ENCODE data around the gene NAT10.

DNA sequence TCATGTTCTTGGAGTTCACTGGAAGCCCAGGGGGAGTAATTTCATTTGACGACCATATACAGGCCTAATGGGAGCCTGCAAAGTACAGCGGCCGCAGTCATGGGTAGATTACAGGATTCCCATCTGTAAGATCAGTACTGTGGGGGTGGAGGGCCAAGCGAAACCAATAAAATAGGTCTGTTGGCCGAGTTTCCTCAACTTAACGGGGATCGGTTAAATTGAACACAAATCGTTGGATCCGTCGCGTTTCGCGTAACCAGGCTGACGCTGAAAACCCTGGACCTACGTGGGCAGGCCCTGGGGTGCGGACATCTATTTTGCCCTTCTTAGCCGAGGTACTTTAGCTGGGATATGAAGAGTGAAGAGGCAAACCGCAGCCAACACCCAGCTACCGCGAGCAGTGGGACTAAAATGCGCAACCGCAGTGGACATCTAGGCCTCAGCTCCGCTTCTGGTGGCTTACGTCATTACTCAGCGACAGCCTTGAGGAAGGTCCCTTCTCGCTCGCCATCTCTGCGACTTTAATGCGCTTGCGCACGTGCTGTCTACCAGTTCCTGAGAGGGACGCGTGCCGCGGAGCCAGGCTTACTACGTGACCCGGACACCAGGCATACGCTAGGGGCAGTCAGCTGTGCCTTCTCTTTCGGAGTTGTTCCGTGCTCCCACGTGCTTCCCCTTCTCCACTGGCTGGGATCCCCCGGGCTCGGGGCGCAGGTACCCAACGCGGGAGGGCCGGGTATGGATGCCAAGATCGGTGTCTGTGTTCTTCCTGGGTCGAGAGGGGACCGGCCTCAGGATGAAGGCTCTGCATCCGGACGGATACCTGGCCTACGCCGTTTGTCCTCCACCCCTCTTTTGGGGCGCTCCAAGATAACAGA is at the start of gene NAT10:
- TF ChIP-seq CTCF (IDR thresholded peaks at IDR 0.05) (peak in 3 of 6 experiments; percentile 37 to 58 (median 52)), POLR2A (IDR thresholded peaks at IDR 0.05) (peak in 3 of 4 donors; percentile 74 to 87 (median 82)), POLR2AphosphoS5 (IDR thresholded peaks at IDR 0.05) (peak; percentile 98 to 99), EP300 (IDR thresholded peaks at IDR 0.05) (peak in 1 of 4 donors; percentile 91)
